HG03571 (cell line): Measurements from ENCODE around the gene ARHGAP26.

Experiments used
- ATAC-seq: cut with Tn5 transposase; IDR thresholded peaks from one replicate; pipeline ENCODE4 v1.9.1; 2021; ENCODE audit not compliant: unreplicated experiment

Gene ARHGAP26

GRCh38 chr5:142827934-142828576 lies 57.9 kb downstream of the ARHGAP26 start:
- no peak for ATAC-seq

DNA sequence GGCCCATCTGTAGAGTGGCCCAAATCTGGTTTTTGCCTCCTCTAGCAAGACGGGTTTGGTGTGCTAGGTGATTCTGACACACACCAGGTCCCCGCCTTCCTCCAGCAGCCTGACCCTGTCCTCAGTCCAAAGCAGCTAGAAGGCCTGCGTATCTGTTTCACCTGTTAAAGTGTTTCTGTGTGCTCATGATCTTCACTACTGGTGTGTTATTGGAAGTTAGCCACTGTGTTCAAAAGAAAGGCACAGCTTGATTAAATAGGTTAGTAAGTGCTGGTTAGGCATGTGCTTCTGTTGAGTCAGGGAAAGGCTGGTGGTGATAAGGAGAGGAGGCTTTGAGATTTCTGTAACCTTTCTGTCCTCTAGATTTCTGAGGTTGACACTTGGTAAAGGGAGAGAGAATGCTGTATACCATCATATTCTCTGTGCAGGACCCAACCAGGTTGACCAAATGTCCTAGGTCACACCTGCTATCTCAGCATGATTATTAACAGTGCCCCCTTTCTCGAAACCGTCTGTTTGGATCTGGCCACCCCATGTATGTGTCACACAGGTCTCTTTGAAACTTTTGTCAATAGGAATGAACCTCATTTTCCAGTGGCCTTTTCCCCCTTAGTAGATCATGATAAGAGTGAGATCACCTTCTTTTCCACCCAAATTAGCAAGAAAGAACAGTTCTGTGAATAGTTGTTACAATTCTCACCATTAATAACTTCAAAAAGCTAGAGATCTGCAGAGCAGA lies 58.8 kb downstream of the ARHGAP26 start:
- no peak for ATAC-seq

DNA sequence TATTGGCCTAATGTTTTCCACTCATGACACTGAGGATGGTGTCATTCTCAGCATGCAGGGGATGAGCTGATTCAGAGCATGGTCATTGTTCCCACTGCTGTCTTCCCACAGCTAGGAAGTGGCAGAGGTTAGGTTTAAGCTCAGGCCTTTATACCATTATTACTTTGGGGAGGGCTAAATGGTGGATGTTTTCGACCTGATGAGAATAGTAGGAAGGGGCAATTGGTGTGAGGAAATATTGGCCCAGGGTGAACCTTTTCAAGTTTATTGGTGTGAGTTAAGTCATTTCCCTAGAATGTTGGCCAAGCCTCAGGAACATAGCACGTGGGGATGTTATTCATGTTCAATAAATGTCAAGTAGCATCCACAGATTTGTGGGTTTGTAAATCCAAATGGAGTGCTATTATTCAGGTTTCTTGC lies 59.6 kb downstream of the ARHGAP26 start:
- ATAC-seq: no peak

DNA sequence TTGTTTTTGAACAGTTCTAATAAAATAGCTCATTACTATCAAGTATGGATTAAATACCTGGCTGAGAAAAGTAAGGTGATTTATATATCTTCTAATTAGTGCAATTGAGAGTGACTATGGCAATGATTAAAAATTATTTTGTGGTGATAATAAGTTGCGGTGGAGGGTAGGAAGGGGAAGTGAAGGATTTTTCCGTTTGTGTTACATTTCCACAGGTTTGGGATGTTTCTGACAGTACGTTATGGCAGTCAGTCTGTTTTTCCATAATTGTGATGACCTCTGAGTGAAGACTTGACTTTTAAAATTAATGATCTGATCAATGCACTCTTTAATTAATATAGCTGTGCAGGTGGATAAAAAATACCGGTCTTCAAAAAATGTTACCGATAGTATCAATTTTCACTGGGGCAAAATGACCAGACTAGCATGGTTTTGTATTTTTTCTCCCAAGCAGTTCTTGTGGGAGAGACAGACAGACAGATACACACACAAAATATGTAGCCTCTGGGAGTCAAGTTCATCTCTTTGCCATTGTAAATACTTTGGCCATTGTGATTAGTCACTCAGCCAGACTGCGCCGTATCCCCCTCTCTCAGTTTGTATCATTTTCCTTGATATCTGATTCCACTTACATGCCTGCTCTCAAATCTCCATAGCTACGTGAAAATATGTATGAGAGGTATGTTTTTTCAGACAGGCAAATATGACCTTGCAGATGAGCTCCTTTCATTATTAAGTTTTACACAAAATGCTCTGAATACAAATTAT lies 60.2 kb downstream of the ARHGAP26 start:
- no peak for ATAC-seq

- ATAC-seq: no peak
Measured at GRCh38 chr5:142831009-142831383, 60.8 kb downstream of the ARHGAP26 start.

DNA sequence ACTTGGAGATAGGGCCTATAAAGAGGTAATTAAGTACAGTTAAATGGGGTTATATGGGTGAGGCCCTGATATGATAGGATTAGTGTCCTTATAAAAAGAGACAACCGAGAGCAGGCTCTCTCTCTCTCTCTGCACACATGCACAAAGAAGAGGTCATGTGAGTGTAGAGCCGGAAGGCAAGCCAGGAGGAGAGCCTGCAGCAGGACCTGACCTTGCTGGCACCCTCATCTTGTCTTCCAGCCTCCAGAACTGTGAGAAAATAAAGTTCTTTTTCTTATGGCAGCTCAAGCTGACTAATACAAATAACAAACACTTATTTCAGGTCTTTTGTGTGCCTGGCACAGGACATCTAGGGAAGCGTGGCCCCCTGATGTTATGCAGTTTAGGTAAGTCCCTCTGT lies 62.1 kb downstream of the ARHGAP26 start:
- no peak for ATAC-seq

DNA sequence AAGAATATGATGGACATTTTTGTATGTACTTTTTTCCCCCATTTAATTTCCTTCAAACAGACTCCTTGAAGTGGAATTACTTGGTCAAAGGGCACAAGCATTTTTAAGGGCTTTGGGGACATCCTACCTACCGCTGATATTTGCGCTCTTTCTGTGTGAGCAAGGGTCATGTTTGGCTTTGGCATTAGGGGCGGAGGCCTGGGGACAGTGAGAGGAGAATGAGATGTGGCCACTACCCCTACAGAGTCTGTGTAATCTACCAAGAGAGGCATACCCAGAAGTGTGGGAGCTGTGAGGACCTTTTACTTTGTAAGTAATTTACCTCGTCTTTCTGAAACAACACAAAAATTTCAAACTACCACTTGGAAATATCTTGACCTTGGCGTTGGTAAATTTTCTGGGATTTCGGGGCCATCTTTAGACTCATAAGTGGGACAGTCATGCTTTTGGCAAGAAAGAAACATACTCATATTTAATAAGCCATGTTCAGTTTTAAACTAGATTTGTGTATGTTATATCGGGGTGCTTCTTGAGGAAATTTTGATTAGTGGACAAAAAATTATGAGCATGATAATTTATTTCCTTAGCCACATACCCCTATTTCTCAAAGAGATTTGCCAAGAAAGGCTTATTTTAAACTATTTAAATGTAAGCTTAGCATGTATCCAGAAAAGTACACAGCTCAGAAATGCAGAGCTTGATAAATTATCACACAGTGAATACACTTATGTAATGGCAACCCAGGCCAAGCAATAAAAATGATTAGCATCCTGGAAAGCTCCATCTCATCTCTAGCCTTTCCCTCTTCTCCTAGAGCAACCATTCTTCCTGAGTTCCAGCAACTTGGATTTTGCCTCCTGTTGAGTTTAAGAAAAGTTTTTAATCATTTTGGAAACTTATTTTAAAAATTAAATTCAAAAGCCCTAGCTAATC lies 63.6 kb downstream of the ARHGAP26 start:
- ATAC-seq: no peak

GRCh38 chr5:142834504-142834903 lies 64.3 kb downstream of the ARHGAP26 start:
- no peak for ATAC-seq

- no peak for ATAC-seq
Measured at GRCh38 chr5:142835540-142835939, 65.4 kb downstream of the ARHGAP26 start.

DNA sequence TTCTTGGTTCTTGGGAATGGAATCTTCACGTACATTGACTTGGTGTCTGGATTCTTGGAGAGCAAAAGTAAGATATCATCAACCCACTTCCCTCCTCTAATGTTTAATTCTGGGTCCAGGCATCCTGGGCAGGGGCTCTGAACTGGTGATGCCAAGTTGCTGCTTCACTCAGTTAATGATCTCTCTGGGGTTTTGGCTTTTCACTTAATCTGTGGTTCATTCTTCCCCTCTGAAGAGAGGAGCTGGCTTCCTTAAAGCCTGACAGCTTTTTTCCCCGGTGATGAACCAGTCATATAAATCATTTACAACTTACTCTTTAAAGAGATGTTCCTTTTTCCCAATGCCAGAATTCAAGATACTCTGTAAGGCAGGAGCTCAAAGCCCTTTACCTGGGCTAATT lies 65.9 kb downstream of the ARHGAP26 start:
- ATAC-seq: no peak

- no peak for ATAC-seq
Measured at GRCh38 chr5:142837081-142837725, 67.0 kb downstream of the ARHGAP26 start.

GRCh38 chr5:142838845-142839244 lies 68.7 kb downstream of the ARHGAP26 start:
- ATAC-seq: no peak

DNA sequence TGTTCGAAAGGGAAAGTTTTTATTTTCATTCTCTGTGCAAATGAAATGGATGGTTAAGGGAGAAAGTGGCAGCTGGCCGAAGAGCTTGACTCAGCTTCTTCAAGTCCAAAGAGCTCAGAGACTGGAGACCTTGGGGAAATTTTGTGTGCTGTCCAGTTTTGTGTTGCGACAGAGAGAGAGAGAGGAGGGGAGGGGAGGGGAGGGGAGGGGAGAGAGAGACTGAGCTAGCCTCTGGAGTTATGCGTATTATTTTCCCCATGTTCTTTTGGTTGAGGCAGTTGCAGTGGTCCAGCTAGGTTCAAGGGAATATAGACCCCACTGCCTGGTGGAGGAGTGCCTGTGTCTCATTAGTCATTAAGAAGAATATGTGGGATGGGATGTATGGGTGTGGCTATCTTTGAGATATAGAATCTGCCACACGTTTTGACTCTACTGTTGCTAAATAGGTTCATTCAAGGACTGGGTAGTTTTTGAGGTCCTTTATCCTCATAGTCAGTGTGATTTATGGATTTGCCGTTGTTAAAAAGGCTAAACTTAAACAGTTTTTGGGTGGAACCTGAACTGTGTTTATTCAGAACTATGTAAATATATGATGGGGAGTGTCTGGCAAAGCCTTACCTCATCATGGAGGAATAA lies 69.7 kb downstream of the ARHGAP26 start:
- no peak for ATAC-seq

GRCh38 chr5:142840575-142840974 lies 70.4 kb downstream of the ARHGAP26 start:
- ATAC-seq: no peak

DNA sequence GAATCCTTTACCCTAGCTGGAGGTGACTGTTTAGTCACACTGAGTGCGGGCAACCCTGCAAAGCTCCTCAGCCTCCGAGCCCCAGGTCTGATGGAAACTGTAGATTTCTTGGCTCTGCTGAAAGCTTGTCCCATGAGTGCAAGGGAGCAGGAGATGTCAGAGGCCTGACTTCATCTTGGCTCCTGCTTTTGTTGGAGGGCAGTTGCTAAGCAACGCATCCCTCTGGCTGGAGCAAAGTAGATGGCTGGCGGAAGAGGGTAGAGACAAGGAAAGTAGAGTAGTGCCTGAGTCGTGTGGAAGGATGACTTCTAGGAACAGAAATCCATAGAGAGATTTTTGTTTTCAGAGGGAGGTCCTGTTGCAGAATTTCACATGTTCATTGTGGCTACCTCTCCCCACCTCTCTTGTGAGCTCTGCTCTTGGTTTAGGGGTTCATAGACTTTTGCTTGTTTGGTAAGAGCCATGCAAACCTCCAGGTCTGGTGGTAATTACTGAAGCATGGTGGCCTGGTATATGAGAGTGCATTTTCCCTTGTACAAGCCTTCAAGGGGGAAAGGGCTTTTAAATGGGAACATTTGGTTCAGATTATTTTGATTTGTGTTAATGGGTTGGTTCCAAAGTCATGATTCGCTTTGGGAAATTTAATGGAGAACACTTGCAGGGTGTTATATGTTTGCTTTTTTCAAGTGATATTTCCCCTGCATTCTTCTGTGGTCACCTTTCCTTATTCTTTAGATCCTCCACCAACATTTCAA lies 71.5 kb downstream of the ARHGAP26 start:
- ATAC-seq: no peak

DNA sequence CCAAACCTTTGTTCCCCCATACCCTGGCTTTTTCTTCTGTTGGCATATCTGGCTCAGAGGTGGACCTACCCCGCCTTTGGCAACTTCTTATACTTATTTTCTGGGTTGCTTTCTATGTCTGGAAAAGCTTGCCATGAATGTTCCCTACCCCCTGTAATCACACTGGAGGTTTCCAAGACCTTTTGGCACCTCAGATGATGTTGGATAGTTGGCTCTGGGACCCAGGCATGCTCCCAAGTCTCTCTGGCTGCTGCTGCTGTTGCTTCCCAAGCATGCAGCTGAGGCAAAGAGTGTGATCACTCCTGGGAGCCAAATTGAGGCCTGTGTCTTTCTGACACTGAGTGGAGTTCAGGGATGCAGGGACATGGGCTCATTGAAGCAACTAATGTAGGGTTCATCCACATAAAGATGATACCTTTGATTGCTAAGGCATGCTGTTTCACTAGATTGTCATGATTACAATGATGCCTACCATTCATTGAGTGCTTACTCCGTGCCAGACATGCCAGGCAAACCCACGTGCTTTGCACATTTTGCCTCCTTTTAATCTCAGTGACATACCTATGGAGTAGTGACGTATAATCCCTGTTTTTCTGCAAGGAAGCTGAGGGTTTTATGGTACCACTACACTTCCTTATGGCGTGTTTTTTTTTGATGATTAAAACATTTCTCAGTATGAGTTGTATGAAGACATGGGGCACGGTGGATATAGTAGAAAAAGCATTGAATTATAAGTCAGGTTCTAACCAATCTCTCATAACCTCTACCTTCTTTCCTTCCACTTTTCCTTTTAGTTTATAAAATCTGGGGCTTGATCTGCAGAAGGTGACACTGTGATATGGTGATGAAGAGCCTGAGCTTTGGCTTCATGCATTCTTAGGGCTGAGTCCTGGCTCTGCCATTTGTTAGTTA lies 73.1 kb downstream of the ARHGAP26 start:
- no peak for ATAC-seq

DNA sequence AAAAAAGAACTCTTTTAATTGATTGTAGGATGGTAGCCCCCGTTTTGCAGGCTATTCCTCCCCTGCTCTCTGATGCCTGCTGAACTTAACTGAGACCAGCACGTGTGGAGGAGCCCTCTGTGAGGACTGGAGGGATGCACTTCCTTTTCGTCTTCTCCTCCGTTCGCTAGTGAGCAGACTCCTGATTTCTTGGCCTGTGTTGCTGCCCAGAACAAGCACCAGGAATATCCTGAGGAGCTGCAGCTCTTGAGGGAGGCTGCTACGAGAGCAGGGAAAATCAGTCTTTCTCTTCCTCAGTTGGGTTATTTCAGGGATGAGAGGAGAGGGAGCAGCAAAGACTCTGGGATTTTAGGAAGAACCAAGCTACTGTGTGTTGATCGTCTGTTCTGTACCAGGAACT lies 74.7 kb downstream of the ARHGAP26 start:
- ATAC-seq: no peak

GRCh38 chr5:142845402-142845921 lies 75.3 kb downstream of the ARHGAP26 start:
- no peak for ATAC-seq
